B cell (primary cell): ENCODE data around the gene NOC2L. TPM values are rescaled to one million over a fixed set of nuclear protein-coding genes. Genes with fewer than 3 reads are reported as not detected.

Experiments used
- ATAC-seq: fragments of 200-7000 bp; cut with Tn5 transposase; one replicate; pipeline ENCODE4 v1.10.0; 2021; ENCODE audit warnings: low read depth, mild to moderate bottlenecking, moderate number of reproducible peaks, moderate library complexity
- CTCF ChIA-PET: fragments of 350-600 bp; sonication (Branson Sonifier 250); formaldehyde crosslinking; loops from one replicate; lab custom pipeline; 2021; ENCODE audit warnings: antibody characterized with exemption, inconsistent platforms; lab: Charles Lee
- POLR2A ChIA-PET: fragments of 350-600 bp; sonication (Branson Sonifier 250); formaldehyde crosslinking; loops from one replicate; lab custom pipeline; 2021; ENCODE audit warnings: antibody characterized with exemption; lab: Charles Lee
- DNase-seq: peaks from one replicate; pipeline ENCODE4 v3.0.0; 2013
- H2AFZ ChIP-seq: 2 replicates; pipeline ENCODE4 v1.6.1; 2012; ENCODE audit warnings: mild to moderate bottlenecking, low read depth, low read length; ENCODE audit not compliant: insufficient read depth, poor library complexity, severe bottlenecking
- H3K27ac ChIP-seq, 2 donors: 1 replicate in 1 of 2; 2 replicates in 1 of 2; pipeline ENCODE4 v1.5.1; 2012 to 2013; ENCODE audit warnings: low read length in 2 of 2, mild to moderate bottlenecking in 2 of 2, moderate library complexity in 1 of 2
- H3K27me3 ChIP-seq, 4 experiments: fragments of 200-600 bp in 1 of 4; sonication (generic) in 1 of 4; replicated peaks in 1 of 4; 1 replicate in 2 of 4; 2 replicates in 2 of 4; pipeline versions ENCODE4 v1.6.1 to v1.7.0; 2013 to 2016; ENCODE audit warnings: low read length in 3 of 4, mild to moderate bottlenecking in 2 of 4, mixed read lengths in 1 of 4, moderate library complexity in 1 of 4; ENCODE audit not compliant: insufficient read depth in 4 of 4, control insufficient read depth in 3 of 4; ENCODE audit errors: control extremely low read depth in 1 of 4
- H3K36me3 ChIP-seq, 2 experiments: replicated peaks in 1 of 2; 1 replicate in 1 of 2; 2 replicates in 1 of 2; pipeline versions ENCODE4 v1.6.1 to v1.7.1; 2013; ENCODE audit warnings: low read length in 1 of 2; ENCODE audit not compliant: insufficient read depth in 2 of 2, control insufficient read depth in 1 of 2; ENCODE audit errors: control extremely low read depth in 1 of 2, extremely low read depth in 1 of 2
- H3K4me1 ChIP-seq, 2 donors: fragments of 200-600 bp in 1 of 2; sonication (generic) in 1 of 2; 1 replicate in 1 of 2; 2 replicates in 1 of 2; pipeline versions ENCODE4 v1.5.1 to v1.6.1; 2013 to 2017; ENCODE audit warnings: low read length in 2 of 2; ENCODE audit not compliant: control insufficient read depth in 2 of 2, insufficient read depth in 2 of 2
- H3K4me2 ChIP-seq: replicated peaks from 2 replicates; pipeline ENCODE3; 2012; ENCODE audit warnings: mild to moderate bottlenecking, low read depth, low read length; ENCODE audit not compliant: poor library complexity, severe bottlenecking
- H3K4me3 ChIP-seq, 5 experiments: fragments of 200-600 bp in 1 of 5; sonication (generic) in 1 of 5; 1 replicate in 3 of 5; 2 replicates in 2 of 5; pipeline versions ENCODE4 v1.5.1 to v1.7.0; 2011 to 2016; ENCODE audit warnings: low read length in 4 of 5, mild to moderate bottlenecking in 4 of 5, low read depth in 2 of 5, control low read depth in 1 of 5, moderate library complexity in 1 of 5; ENCODE audit not compliant: insufficient read depth in 1 of 5; ENCODE audit errors: control extremely low read depth in 1 of 5, extremely low read depth in 1 of 5
- H3K79me2 ChIP-seq: fragments of 200-600 bp; sonication (generic); one replicate; pipeline ENCODE4 v1.6.0; 2016; ENCODE audit warnings: low read length; ENCODE audit not compliant: control insufficient read depth, insufficient read depth
- H3K9ac ChIP-seq: fragments of 200-600 bp; sonication (generic); 2 replicates; pipeline ENCODE4 v1.6.1; 2017; ENCODE audit warnings: mild to moderate bottlenecking, low read length, moderate library complexity
- H3K9me3 ChIP-seq, 3 donors: one replicate each; pipeline versions ENCODE4 v1.6.1 to v1.7.1; 2013; ENCODE audit warnings: low read length in 2 of 3; ENCODE audit not compliant: control insufficient read depth in 2 of 3, insufficient read depth in 1 of 3; ENCODE audit errors: control extremely low read depth in 1 of 3
- H4K20me1 ChIP-seq: 2 replicates; pipeline ENCODE4 v1.6.0; 2012; ENCODE audit warnings: mild to moderate bottlenecking, low read length; ENCODE audit not compliant: insufficient read depth, control insufficient read depth, poor library complexity, severe bottlenecking
- H3K27ac Mint-ChIP-seq: one replicate; pipeline ENCODE4 v1.8.0; 2021; ENCODE audit warnings: mixed read lengths
- H3K27me3 Mint-ChIP-seq: one replicate; pipeline ENCODE4 v1.8.0; 2021; ENCODE audit warnings: mixed read lengths
- H3K4me1 Mint-ChIP-seq: one replicate; pipeline ENCODE4 v1.8.0; 2021; ENCODE audit warnings: mixed read lengths
- H3K4me3 Mint-ChIP-seq: one replicate; pipeline ENCODE4 v1.8.0; 2021; ENCODE audit warnings: mixed read lengths
- H3K9me3 Mint-ChIP-seq: one replicate; pipeline ENCODE4 v1.8.0; 2022; ENCODE audit warnings: mixed read lengths; ENCODE audit not compliant: insufficient read depth
- EZH2 ChIP-seq: IDR thresholded peaks from 2 replicates; pipeline ENCODE4 v1.6.1; 2012; ENCODE audit warnings: borderline replicate concordance, low read depth, mild to moderate bottlenecking, moderate library complexity, low read length; ENCODE audit not compliant: insufficient read depth, poor library complexity, severe bottlenecking
- WGBS: methylation state at CpG from one replicate; pipeline ENCODE4 v1.1.5; 2013; ENCODE audit warnings: missing lambda C conversion rate; ENCODE audit not compliant: insufficient coverage; 5-methylcytosine and 5-hydroxymethylcytosine counted together
- intact Hi-C: fragments of 100-400 bp; cut with micrococcal nuclease; formaldehyde crosslinking; loops from one replicate; pipeline ENCODE4 v1.10.0; 2022
- polyA plus RNA-seq: library from polyadenylated mRNA; depleted of rRNA; stranded (reverse); fragments of >200 nt; gene quantifications from 2 replicates; pipeline ENCODE4 v1.2.3, GENCODE V29; 2012
- total RNA-seq, 2 donors: library from RNA; stranded (reverse); fragments of 120-200 nt in 1 of 2; gene quantifications; 1 replicate in 1 of 2; 2 replicates in 1 of 2; pipeline versions ENCODE4 v1.2.3 to v1.2.4, GENCODE V29; 2013 to 2022
- TF ChIP-seq, protein P1 (sequence below): fragments of 200-600 bp; IDR thresholded peaks from one replicate; pipeline ENCODE4 v1.8.0; 2022; ENCODE audit warnings: antibody characterized with exemption, mild to moderate bottlenecking

NOC2L gene
- total and polyA plus RNA-seq, 2 donors (not counting 1 experiment from before 2014, with no cell fraction given): 48.0 to 64.1 TPM

GRCh38 chr1:959731-960362, 791 bp upstream of the NOC2L start:
- ChIA-PET POLR2A (interaction anchor here (0.7 to 1.4 kb wide), 3 partner anchors 16 to 314 kb away, joined by 4 to 6 read pairs (median 5); partner anchors contain the start of gene UBE2J2), CTCF (interaction anchor here (1.2 kb wide), 2 partner anchors 55 to 90 kb away, joined by 4 to 5 read pairs; no protein-coding TSS in a partner anchor)
- Histone ChIP-seq H3K4me2 (peak overlapping the region; percentile 83), H3K27me3 (no peaks in the 10 kb centered on the region), H3K36me3 (peaks cover 0 to 23% of the 10 kb centered on the region in 2 experiments), H3K9me3 (no peaks in the 10 kb centered on the region), H2AFZ (peak overlapping the region; percentile 98), H3K27ac (peak overlapping the region in 1 of 2 donors; percentile 64), H3K79me2 (peaks cover 23% of the 10 kb centered on the region), H3K4me3 (peak overlapping the region in 4 of 5 experiments; percentile 40 to 93 (median 60)), H3K9ac (peak overlapping the region; percentile 98), H3K4me1 (peaks cover 24 to 42% of the 10 kb centered on the region in 2 donors), H4K20me1 (peaks cover 42% of the 10 kb centered on the region)
- ATAC-seq: no peak
- peak overlapping the region; percentile 88 for H3K4me3 Mint-ChIP-seq
- TF ChIP-seq, protein P1, sequence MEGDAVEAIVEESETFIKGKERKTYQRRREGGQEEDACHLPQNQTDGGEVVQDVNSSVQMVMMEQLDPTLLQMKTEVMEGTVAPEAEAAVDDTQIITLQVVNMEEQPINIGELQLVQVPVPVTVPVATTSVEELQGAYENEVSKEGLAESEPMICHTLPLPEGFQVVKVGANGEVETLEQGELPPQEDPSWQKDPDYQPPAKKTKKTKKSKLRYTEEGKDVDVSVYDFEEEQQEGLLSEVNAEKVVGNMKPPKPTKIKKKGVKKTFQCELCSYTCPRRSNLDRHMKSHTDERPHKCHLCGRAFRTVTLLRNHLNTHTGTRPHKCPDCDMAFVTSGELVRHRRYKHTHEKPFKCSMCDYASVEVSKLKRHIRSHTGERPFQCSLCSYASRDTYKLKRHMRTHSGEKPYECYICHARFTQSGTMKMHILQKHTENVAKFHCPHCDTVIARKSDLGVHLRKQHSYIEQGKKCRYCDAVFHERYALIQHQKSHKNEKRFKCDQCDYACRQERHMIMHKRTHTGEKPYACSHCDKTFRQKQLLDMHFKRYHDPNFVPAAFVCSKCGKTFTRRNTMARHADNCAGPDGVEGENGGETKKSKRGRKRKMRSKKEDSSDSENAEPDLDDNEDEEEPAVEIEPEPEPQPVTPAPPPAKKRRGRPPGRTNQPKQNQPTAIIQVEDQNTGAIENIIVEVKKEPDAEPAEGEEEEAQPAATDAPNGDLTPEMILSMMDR: no peak
- no peak for TF ChIP-seq EZH2
- no peaks in the 10 kb centered on the region for H3K27me3 Mint-ChIP-seq
- 29% methylated on average over 54 of the region's 57 CpGs for WGBS
- peak overlapping the region; percentile 77 for H3K27ac Mint-ChIP-seq
- H3K9me3 Mint-ChIP-seq: no peaks in the 10 kb centered on the region
- DNase-seq: no peak
- H3K4me1 Mint-ChIP-seq: peaks cover 16% of the 10 kb centered on the region
- intact Hi-C loops: no loop called here

GRCh38 chr1:956636-957035, 2.4 kb downstream of the NOC2L start:
- no peaks in the 10 kb centered on the region for H3K27me3 ChIP-seq
- Mint-ChIP-seq H3K4me3 (no peak overlapping the region), H3K27ac (no peak overlapping the region)

More at GRCh38 chr1:956636-957035, 2.4 kb downstream of the NOC2L start:
- no peak overlapping the region for H2AFZ ChIP-seq
- H3K27ac ChIP-seq: no peak overlapping the region
- DNase-seq: no peak
- Mint-ChIP-seq H3K9me3 (no peaks in the 10 kb centered on the region), H3K4me1 (peaks cover 14% of the 10 kb centered on the region), H3K27me3 (no peaks in the 10 kb centered on the region)
- H3K9me3 ChIP-seq: no peaks in the 10 kb centered on the region
- no peak for TF ChIP-seq EZH2
- TF ChIP-seq, protein P1: no peak
- H3K36me3 ChIP-seq: peaks cover 0 to 56% of the 10 kb centered on the region in 2 experiments
- no peak overlapping the region for H3K4me3 ChIP-seq
- H3K4me1 ChIP-seq: peaks cover 24 to 42% of the 10 kb centered on the region in 2 donors
- CTCF ChIA-PET: no interaction called here
- H3K79me2 ChIP-seq: peaks cover 23% of the 10 kb centered on the region
- intact Hi-C loops: no loop called here
- POLR2A ChIA-PET: no interaction called here
- WGBS: 95% methylated on average over 11 of the region's 11 CpGs
- H3K4me2 ChIP-seq: no peak overlapping the region
- no peak for ATAC-seq
- H3K9ac ChIP-seq: no peak overlapping the region
- peaks cover 69% of the 10 kb centered on the region for H4K20me1 ChIP-seq
